ENCODE results near the gene ZNF473. TPM values are rescaled to one million over a fixed set of nuclear protein-coding genes. Genes with fewer than 3 reads are reported as not detected.

The ZNF473 gene
- total RNA-seq, 3 donors from 2014 or later: 5.2 to 9.2 (median 6.0) TPM

- H3K36me3 ChIP-seq (ENCODE audit: low read depth): no peaks in the 10 kb centered on the region
- ATAC-seq (no peak), DNase-seq (no peak)
- no peak for TF ChIP-seq CTCF (IDR thresholded peaks at IDR 0.05)
- no peak overlapping the region for H3K4me3 ChIP-seq
- intact Hi-C loops (cut with DNase I, micrococcal nuclease): loop anchor here (5.0 to 10.0 kb wide), 2 partner anchors 45 to 47 kb away; no protein-coding TSS in a partner anchor
- no peaks in the 10 kb centered on the region for H3K9me3 ChIP-seq
- H3K4me1 ChIP-seq (ENCODE audit: low read depth): no peaks in the 10 kb centered on the region
Observed at GRCh38 chr19:49981603-49982593, 43.9 kb upstream of the ZNF473 start.

DNA sequence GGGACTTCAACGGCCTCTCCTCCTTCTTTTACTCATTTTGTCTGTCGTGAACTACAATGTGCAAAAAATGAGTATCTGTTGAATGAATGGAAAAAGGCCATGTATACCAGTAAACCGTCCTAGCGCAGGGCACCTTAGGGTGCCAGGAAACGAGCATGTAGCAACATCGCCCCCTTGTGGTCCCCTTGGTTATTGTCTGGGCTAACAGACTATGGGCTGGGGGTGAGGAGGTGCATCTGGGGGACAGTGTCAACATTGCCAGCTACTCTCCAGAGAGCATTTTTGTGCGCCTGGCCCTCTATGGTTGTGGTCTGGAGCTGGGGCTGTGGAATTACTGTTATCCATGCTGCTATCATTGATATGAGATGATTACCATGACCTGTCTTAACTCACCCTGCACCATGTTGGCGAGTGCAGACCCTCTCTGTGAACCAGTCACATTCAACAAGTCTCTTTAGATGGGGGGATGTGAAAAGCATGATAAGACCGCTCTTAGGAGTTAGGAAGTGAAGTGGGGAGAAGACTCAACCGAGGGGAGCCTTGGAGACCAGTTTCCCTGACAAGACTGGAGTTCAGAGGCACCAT is 42.1 kb upstream of the ZNF473 start:
- Histone ChIP-seq H3K4me3 (no peak overlapping the region), H3K36me3 (ENCODE audit: low read depth) (no peaks in the 10 kb centered on the region), H3K4me1 (ENCODE audit: low read depth) (no peaks in the 10 kb centered on the region), H3K9me3 (no peaks in the 10 kb centered on the region)
- TF ChIP-seq CTCF (IDR thresholded peaks at IDR 0.05): peak; percentile 72
- intact Hi-C loops (cut with DNase I, micrococcal nuclease): loop anchor here (5.0 to 10.0 kb wide), 2 partner anchors 46 to 49 kb away; no protein-coding TSS in a partner anchor
- peak in 2 of 3 donors; percentile 71 to 86 for DNase-seq
- ATAC-seq: peak; percentile 69

GRCh38 chr19:49984491-49984890 is 41.3 kb upstream of the ZNF473 start:
- TF ChIP-seq CTCF (IDR thresholded peaks at IDR 0.05): no peak
- no peak overlapping the region for H3K4me3 ChIP-seq
- no peaks in the 10 kb centered on the region for H3K4me1 ChIP-seq (ENCODE audit: low read depth)
- H3K36me3 ChIP-seq (ENCODE audit: low read depth): no peaks in the 10 kb centered on the region
- H3K9me3 ChIP-seq: no peaks in the 10 kb centered on the region
- intact Hi-C loops (cut with DNase I, micrococcal nuclease): loop anchor here (5.0 to 10.0 kb wide), 2 partner anchors 47 to 50 kb away; no protein-coding TSS in a partner anchor
- ATAC-seq: no peak
- DNase-seq: no peak

GRCh38 chr19:49985871-49986270 is 39.9 kb upstream of the ZNF473 start:
- TF ChIP-seq CTCF (IDR thresholded peaks at IDR 0.05): no peak
- H3K9me3 ChIP-seq: no peaks in the 10 kb centered on the region
- H3K36me3 ChIP-seq (ENCODE audit: low read depth): no peaks in the 10 kb centered on the region
- DNase-seq: no peak
- ATAC-seq: no peak
- intact Hi-C loops (cut with DNase I, micrococcal nuclease): loop anchor here in 1 of 2 donors (10.0 kb wide), 1 partner anchor 51 kb away; no protein-coding TSS in a partner anchor
- no peak overlapping the region for H3K4me3 ChIP-seq
- no peaks in the 10 kb centered on the region for H3K4me1 ChIP-seq (ENCODE audit: low read depth)

DNA sequence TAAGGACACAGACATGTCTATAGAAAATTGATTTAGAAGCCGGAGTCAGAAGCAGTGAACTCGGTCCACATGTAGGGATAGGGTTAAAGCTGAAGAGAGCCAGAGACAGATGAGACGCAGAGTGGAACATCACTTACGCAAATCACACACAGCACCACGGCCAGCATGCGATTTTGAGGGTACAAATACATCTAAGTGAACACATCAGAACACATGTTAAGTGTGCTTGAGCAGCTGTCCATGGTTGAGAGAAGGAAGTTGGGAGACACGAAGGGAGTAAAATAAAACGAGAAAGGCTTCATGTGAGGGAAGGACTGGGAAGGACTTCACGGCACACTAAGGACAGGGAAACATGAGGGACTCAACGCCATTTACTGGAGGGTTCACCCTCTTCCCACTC is 39.5 kb upstream of the ZNF473 start:
- intact Hi-C loops (cut with DNase I, micrococcal nuclease): loop anchor here in 1 of 2 donors (10.0 kb wide), 1 partner anchor 52 kb away; no protein-coding TSS in a partner anchor
- no peak for ATAC-seq

More for the DNA sequence above, 39.5 kb upstream of the ZNF473 start:
- H3K9me3 ChIP-seq: no peaks in the 10 kb centered on the region
- H3K4me3 ChIP-seq: no peak overlapping the region
- DNase-seq: no peak
- H3K36me3 ChIP-seq (ENCODE audit: low read depth): no peaks in the 10 kb centered on the region
- TF ChIP-seq CTCF (IDR thresholded peaks at IDR 0.05): no peak
- no peaks in the 10 kb centered on the region for H3K4me1 ChIP-seq (ENCODE audit: low read depth)

Measured in mucosa of descending colon (tissue), 3 donors.